PC-9 (cell line): Measurements from ENCODE around the gene DYNC2LI1. TPM values are rescaled to one million over a fixed set of nuclear protein-coding genes. Genes with fewer than 3 reads are reported as not detected.

ENCODE experiments used
- BruUV-seq: library from RNA; stranded (reverse); fragments of 400-500 nt; replicated peaks from 2 replicates; lab custom pipeline; 2021; lab: Mats Ljungman, UMichigan
- CTCF ChIA-PET: fragments of 300-600 bp; sonication (Branson Sonifier 250); formaldehyde crosslinking; loops from one replicate; lab custom pipeline; 2022; ENCODE audit warnings: antibody characterized with exemption; lab: Charles Lee
- POLR2A ChIA-PET: fragments of 300-600 bp; sonication (Branson Sonifier 250); formaldehyde crosslinking; loops from one replicate; lab custom pipeline; 2022; ENCODE audit warnings: antibody characterized with exemption; ENCODE audit not compliant: unreplicated experiment; lab: Charles Lee
- DNase-seq, 2 experiments: peaks; one replicate each; pipeline versions ENCODE4 v3.0.0 to v3.0.0-alpha.2; 2015 to 2022; ENCODE audit warnings: mixed read lengths in 1 of 2
- H2AFZ ChIP-seq: fragments of 200-600 bp; sonication (generic); 2 replicates; pipeline ENCODE4 v1.8.1; 2017; ENCODE audit warnings: antibody characterized with exemption
- H3F3A ChIP-seq: fragments of 200-600 bp; sonication (generic); 2 replicates; pipeline ENCODE4 v1.8.1; 2017; ENCODE audit warnings: antibody characterized with exemption, mild to moderate bottlenecking, low read depth; ENCODE audit not compliant: insufficient read depth
- H3K27ac ChIP-seq: fragments of 200-600 bp; sonication (generic); 2 replicates; pipeline ENCODE4 v1.6.1; 2016; ENCODE audit warnings: mixed run types
- H3K27me3 ChIP-seq: fragments of 200-600 bp; sonication (generic); 2 replicates; pipeline ENCODE4 v1.6.1; 2016; ENCODE audit warnings: low read depth, mixed run types; ENCODE audit not compliant: insufficient read depth
- H3K36me3 ChIP-seq: fragments of 200-600 bp; sonication (generic); 2 replicates; pipeline ENCODE4 v1.6.1; 2016; ENCODE audit warnings: low read depth, mixed run types
- H3K4me1 ChIP-seq: fragments of 200-600 bp; sonication (generic); replicated peaks from 2 replicates; pipeline ENCODE4 v1.6.1; 2016; ENCODE audit warnings: mixed run types; ENCODE audit not compliant: insufficient read depth
- H3K4me2 ChIP-seq: fragments of 200-600 bp; sonication (generic); 2 replicates; pipeline ENCODE4 v1.6.1; 2017; ENCODE audit warnings: mixed run types
- H3K4me3 ChIP-seq: fragments of 200-600 bp; sonication (generic); 2 replicates; pipeline ENCODE4 v1.6.1; 2016; ENCODE audit warnings: mixed run types
- H3K79me2 ChIP-seq: fragments of 200-600 bp; sonication (generic); 2 replicates; pipeline ENCODE4 v1.6.1; 2017; ENCODE audit warnings: low read depth, mixed run types
- H3K9me2 ChIP-seq: fragments of 200-600 bp; sonication (generic); 2 replicates; pipeline ENCODE4 v1.8.1; 2017; ENCODE audit warnings: mild to moderate bottlenecking; ENCODE audit not compliant: insufficient read depth
- H3K9me3 ChIP-seq: fragments of 200-600 bp; sonication (generic); 2 replicates; pipeline ENCODE4 v1.8.1; 2016; ENCODE audit warnings: low read depth; ENCODE audit not compliant: insufficient read depth
- H4K20me1 ChIP-seq: fragments of 200-600 bp; sonication (generic); 2 replicates; pipeline ENCODE4 v1.8.1; 2017; ENCODE audit not compliant: insufficient read depth
- EZH2 ChIP-seq: fragments of 200-600 bp; sonication (generic); IDR thresholded peaks from 2 replicates; pipeline ENCODE4 v1.8.0; 2017; ENCODE audit warnings: antibody characterized with exemption, low read depth
- intact Hi-C: fragments of 100-400 bp; cut with micrococcal nuclease; formaldehyde crosslinking; loops from one replicate; pipeline ENCODE4 v1.10.0; 2022; ENCODE audit not compliant: unreplicated experiment
- total RNA-seq: library from RNA; stranded (reverse); gene quantifications from 2 replicates; pipeline ENCODE4 v1.2.3, GENCODE V29; 2021
- TF ChIP-seq, protein P1 (sequence below): fragments of 200-600 bp; sonication (generic); conservative IDR thresholded peaks from 2 replicates; pipeline ENCODE4 v1.6.1; 2017; ENCODE audit warnings: mixed run types, antibody characterized with exemption, mild to moderate bottlenecking, moderate library complexity

Gene DYNC2LI1
- total RNA-seq, 1 experiment from 2014 or later, result 27.1 TPM

DNA sequence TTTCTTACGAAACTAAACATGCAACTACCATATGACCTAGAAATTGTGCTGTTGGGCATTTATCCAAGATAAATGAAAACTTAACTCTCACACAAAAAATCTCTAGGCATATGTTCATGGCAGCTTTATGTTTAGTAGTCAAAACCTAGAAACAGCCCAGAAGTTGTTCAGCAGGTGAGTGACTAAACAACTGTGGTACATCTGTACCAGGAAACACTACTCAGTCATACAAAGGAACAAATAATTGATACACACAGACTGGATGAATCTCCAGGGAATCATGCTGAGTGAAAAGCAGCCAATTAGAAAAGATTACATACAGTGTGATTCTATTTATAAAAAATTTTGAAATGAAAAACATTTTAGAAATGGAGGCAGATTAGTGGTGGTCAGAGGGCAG, 29.3 kb downstream of the DYNC2LI1 start:
- no peak overlapping the region for H3K4me3 ChIP-seq
- no peaks in the 10 kb centered on the region for H3K9me2 ChIP-seq
- intact Hi-C loops, result no loop called here
- peaks cover 4% of the 10 kb centered on the region; the same call in 1 of the 2 replicates for H3K4me1 ChIP-seq
- CTCF ChIA-PET, result no interaction called here
- no peaks in the 10 kb centered on the region for H3K27me3 ChIP-seq
- no peaks in the 10 kb centered on the region for H3K79me2 ChIP-seq
- no peaks in the 10 kb centered on the region for H4K20me1 ChIP-seq
- no peaks in the 10 kb centered on the region for H3K36me3 ChIP-seq
- no peaks in the 10 kb centered on the region for H3K9me3 ChIP-seq
- TF ChIP-seq, protein P1, sequence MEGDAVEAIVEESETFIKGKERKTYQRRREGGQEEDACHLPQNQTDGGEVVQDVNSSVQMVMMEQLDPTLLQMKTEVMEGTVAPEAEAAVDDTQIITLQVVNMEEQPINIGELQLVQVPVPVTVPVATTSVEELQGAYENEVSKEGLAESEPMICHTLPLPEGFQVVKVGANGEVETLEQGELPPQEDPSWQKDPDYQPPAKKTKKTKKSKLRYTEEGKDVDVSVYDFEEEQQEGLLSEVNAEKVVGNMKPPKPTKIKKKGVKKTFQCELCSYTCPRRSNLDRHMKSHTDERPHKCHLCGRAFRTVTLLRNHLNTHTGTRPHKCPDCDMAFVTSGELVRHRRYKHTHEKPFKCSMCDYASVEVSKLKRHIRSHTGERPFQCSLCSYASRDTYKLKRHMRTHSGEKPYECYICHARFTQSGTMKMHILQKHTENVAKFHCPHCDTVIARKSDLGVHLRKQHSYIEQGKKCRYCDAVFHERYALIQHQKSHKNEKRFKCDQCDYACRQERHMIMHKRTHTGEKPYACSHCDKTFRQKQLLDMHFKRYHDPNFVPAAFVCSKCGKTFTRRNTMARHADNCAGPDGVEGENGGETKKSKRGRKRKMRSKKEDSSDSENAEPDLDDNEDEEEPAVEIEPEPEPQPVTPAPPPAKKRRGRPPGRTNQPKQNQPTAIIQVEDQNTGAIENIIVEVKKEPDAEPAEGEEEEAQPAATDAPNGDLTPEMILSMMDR, result no peak
- TF ChIP-seq EZH2, result no peak
- no peak for DNase-seq
- H2AFZ ChIP-seq, result no peak overlapping the region
- no peaks in the 10 kb centered on the region for H3F3A ChIP-seq
- BruUV-seq, result no TSS peak
- no peak overlapping the region for H3K27ac ChIP-seq
- H3K4me2 ChIP-seq, result no peak overlapping the region
- POLR2A ChIA-PET, result no interaction called here

DNA sequence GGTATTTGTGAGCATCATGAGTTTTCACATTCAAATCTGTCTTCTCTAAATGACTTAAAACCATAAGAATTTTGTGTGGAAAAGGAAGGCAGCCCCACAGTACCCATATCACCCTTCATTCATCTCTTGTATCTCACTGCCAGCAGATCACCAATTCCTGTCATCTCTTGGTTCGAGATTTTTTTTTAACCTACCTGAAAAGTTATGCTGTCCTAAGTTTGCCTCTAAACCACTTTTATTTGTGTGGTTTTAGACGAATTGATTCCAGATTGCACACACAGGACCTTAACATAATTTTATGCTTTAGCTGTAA, 32.8 kb downstream of the DYNC2LI1 start:
- Histone ChIP-seq H2AFZ (no peak overlapping the region), H3K4me3 (no peak overlapping the region), H3K27me3 (no peaks in the 10 kb centered on the region), H3K79me2 (no peaks in the 10 kb centered on the region), H4K20me1 (no peaks in the 10 kb centered on the region), H3K9me2 (no peaks in the 10 kb centered on the region), H3K27ac (no peak overlapping the region), H3K4me2 (no peak overlapping the region), H3F3A (no peaks in the 10 kb centered on the region), H3K36me3 (no peaks in the 10 kb centered on the region), H3K4me1 (peaks cover 9% of the 10 kb centered on the region; the same call in 1 of the 2 replicates), H3K9me3 (no peaks in the 10 kb centered on the region)
- intact Hi-C loops, result no loop called here
- no peak for DNase-seq
- no peak for TF ChIP-seq EZH2
- TF ChIP-seq, protein P1, result no peak
- CTCF ChIA-PET, result no interaction called here
- POLR2A ChIA-PET, result no interaction called here
- no TSS peak for BruUV-seq

DNA sequence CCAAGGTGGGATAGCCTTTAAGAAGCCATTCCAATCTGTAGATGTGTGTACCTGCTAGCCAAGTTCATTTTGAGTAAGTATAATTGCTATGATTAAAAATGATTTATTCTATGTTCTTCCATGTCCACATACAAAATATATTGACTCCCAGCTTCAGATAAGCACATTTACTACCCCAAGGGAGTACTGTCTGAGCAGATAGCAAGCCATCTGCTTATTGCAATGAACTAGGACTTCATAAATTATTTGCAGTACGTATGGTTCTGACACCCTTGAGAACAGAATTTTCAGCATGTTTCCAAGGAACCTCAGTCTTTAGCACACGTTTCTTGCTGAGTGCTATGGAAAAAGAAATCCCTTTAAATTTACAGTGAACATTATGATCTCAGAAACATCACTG, 36.6 kb downstream of the DYNC2LI1 start:
- no peaks in the 10 kb centered on the region for H3F3A ChIP-seq
- ChIA-PET CTCF (no interaction called here), POLR2A (no interaction called here)
- H2AFZ ChIP-seq, result no peak overlapping the region
- H3K4me1 ChIP-seq, result peaks cover 9% of the 10 kb centered on the region; the same call in 1 of the 2 replicates
- no peak for DNase-seq
- H3K27me3 ChIP-seq, result no peaks in the 10 kb centered on the region
- no peaks in the 10 kb centered on the region for H3K9me2 ChIP-seq
- intact Hi-C loops, result no loop called here
- H3K79me2 ChIP-seq, result no peaks in the 10 kb centered on the region
- TF ChIP-seq, protein P1, result no peak
- no peaks in the 10 kb centered on the region for H4K20me1 ChIP-seq
- no peak overlapping the region for H3K4me2 ChIP-seq
- H3K27ac ChIP-seq, result no peak overlapping the region
- no TSS peak for BruUV-seq
- H3K9me3 ChIP-seq, result no peaks in the 10 kb centered on the region
- H3K4me3 ChIP-seq, result no peak overlapping the region
- H3K36me3 ChIP-seq, result no peaks in the 10 kb centered on the region
